ENCODE results near the gene BRMS1. TPM values are rescaled to one million over a fixed set of nuclear protein-coding genes. Genes with fewer than 3 reads are reported as not detected.

The BRMS1 gene
- total RNA-seq, 1 donor from 2014 or later, result 44.9 TPM

- intact Hi-C loops (cut with micrococcal nuclease), result no loop called here
Observed at GRCh38 chr11:66338276-66339161, 6.4 kb downstream of the BRMS1 start.

GRCh38 chr11:66337103-66337899 lies 7.6 kb downstream of the BRMS1 start:
- intact Hi-C loops (cut with micrococcal nuclease), result no loop called here

DNA sequence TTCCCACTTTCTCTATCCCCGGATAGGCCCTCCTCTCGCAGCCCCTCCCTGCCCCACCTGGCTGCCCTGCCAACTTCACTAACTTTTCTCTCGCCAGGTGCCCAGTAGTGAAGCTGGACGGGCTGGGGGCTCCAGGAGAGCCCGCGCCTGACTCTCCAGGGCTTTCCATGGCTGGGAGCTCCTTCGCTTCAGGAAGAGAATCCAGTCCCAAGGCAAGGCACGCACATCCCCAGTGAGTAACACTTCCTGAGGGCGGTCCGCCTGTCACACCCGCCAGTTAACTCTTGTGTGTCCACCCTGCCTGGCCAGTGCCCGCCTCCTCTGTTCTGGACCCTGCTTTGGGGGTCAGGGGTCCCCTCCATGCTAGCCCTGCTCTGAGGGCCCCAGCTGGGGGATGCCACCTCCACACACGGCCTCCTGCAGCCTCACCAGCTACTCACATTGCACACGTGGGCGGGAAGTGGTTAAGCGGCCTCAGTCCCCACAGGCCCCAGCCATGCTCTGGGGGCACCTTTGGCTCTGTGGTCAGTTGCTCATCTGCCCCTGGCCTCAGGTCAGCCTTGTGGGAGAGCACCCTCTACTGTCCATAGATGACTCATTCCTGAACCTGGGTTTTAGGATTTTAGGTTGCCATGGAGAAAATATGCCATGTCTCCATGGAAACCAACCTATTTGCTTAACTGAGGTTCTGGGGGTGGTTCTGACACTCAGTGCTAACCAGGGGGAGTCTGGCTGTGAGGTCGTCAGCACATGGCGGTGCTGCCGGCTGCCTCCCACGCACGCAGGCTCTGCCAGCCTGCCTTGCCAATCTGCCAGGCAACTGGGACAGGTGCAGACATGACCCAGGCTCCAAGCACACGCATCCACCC lies 8.4 kb downstream of the BRMS1 start, which contains the start of gene RIN1:
TSS of gene RIN1 (minus strand) at position 201 of the 869 bp plus-strand sequence. CDS start at position 169, 32 bp downstream.
- intact Hi-C loops (cut with micrococcal nuclease), result no loop called here

DNA sequence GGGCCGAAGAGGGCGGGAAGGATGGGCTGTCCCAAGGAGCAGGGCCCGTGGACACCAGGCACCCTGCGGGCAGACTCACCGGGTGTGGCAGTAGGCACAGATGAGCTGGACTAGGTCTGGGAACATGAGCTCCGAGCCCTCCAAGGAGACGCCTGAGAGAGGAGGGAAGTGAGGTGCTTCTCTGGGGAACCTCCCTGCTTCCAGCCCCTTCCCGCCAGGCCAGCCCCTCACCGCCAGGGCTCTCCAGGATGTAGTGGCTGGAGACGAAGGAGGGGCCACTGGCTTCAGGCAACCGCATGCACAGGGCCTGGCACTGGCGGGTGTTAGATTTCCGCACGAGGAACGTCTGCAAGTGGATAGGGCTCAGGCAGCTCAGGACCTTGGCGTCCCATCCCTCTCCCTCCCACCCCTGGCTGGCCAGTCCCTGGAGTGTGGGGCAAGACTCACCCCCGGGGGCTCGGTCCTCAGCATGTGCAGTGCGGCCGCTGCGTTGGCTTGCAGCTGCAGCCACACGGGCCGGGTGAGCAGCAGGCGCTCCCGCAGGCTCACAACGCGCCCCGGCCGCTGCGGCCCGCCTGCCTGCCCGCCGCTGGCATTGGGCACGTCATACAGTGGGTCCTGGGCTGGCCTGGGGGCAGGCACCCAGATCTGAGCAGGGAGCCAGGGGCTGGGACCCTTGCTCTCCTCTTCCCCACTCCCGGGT lies 9.2 kb downstream of the BRMS1 start:
- intact Hi-C loops (cut with micrococcal nuclease), result no loop called here

GRCh38 chr11:66334605-66335442 lies 10.1 kb downstream of the BRMS1 start:
- intact Hi-C loops (cut with micrococcal nuclease), result no loop called here

GRCh38 chr11:66333896-66334604 lies 10.9 kb downstream of the BRMS1 start:
- intact Hi-C loops (cut with micrococcal nuclease), result no loop called here

DNA sequence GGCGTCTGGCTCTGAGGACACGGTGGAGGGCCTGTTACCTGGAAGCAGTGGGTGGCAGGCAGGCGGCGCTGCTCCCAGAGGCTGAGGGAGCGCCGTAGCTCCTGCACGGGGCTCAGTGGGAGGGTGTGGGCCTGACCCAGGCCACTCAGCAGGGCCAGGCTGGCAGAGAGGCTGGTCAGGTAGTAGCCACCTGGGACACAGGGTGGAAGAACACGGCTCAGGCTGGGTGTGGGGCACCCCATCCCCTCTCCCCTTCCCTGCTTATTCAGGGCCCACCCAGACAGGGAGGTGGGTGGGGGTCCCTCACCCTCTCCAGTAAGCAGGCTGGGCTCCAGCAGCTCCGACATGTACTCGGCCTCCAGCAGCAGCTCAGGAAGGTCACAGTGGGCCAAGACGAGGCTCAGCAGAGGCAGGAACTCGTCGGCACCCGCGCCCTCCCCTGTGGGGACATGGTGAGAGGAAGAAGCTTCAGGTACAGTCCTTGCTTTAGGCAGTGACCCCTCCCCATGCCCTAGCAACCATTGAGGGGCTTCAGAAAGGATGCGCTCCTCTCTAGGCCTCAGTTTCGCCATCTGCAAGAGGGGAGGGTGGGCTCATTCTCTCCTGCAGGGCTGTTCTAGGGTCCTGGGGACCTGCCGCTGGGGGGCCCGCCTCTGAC lies 11.6 kb downstream of the BRMS1 start:
- intact Hi-C loops (cut with micrococcal nuclease), result no loop called here

GRCh38 chr11:66332371-66333219 lies 12.3 kb downstream of the BRMS1 start:
- intact Hi-C loops (cut with micrococcal nuclease), result no loop called here

GRCh38 chr11:66331542-66332370 lies 13.1 kb downstream of the BRMS1 start:
- intact Hi-C loops (cut with micrococcal nuclease), result no loop called here

DNA sequence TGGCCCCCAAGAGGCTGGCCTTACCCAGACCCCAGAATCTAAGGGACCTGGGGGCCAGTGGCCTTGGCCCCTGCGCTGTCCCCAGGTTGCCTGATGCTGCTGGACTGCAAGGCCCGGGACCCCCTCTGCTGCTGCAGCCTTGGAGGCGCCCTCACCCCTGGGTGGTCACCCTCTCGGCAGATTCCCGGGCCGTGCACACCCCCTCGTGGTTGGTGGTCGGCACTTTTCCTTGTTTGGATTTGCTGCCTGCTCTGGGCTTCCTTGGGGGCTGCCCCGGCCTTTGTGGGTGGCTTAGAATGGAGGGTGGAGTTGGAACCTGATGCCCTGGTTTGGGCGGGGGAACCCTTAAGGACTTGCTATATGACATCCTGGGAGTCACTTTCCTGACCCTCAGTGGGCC lies 14.0 kb downstream of the BRMS1 start:
- intact Hi-C loops (cut with micrococcal nuclease), result no loop called here

DNA sequence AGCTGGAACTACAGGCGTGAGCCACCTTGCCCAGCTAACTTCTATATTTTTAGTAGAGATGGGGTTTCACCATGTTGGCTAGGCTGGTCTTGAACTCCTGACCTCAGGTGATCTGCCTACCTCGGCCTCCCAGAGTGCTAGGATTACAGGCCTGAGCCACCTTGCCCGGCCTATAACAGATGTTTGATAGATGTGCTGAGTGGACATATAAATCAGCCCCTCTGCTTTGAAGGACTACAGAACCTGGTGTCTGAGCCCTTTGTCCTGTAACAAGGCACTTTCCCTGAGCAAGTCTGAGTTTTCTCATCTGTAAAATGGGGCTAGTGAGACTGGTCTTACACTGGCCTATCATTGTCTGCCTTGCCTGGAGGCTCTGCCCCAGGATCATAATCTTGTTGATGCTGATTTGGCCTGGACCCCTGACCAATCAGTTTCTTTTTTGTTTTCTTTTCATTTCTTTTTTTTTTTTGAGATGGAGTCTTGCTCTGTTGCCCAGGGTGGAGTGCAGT lies 15.7 kb downstream of the BRMS1 start:
- intact Hi-C loops (cut with micrococcal nuclease), result no loop called here

DNA sequence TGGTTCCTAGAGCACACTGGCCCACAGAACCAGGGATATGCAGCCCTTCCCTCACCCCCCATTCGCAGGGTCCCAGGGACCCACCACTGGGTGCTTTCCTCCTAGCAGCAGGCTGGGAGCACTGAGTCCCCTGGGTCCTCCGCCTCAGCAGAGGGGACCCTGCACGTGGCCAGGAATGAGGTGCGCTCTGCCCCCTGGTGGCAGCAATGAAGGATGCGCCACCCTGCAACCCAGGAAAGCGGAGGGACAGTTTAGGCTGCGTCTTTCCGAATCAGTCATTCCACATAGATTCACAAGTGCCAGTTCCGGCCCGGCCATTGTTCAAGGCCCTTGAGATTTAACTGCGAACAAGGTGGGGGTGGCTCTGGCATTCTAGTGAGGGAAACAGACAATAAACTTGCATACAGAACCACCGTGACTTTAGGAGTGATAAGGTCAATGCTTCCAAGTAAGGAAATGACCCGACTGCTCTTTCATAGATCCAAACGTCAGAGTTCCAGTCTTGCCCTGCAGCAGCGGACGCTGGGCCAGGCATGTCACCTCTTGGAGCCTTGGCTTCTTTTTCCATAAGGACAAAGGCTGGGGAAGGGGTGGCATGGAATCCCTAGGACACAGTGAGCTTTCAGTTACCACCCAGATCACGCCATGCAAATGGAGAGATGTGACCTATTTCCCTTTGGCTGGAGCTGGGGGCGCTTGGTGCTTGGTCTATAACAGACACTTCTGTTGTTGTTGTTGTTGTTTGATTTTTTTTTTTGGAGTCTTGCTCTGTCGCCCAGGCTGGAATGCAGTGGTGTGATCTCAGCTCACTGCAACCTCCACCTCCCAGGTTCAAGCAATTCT lies 16.4 kb downstream of the BRMS1 start:
- intact Hi-C loops (cut with micrococcal nuclease), result loop anchor here (1.0 kb wide), 1 partner anchor 16 kb away; no protein-coding TSS in a partner anchor

DNA sequence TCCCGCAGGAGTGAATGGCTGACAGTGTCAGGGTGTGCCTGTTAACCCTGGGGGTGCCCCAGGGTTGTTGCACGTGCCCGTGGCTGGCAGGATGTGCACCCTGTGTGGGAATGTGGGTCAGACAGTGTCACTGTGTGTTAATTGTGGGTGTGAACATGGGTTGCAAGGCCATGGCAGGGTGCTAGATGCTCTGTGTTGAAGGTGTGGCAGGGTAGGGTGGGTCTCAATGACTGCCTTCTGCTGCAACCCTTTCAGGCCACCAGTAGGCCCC lies 16.9 kb downstream of the BRMS1 start:
- intact Hi-C loops (cut with micrococcal nuclease), result loop anchor here (1.0 kb wide), 1 partner anchor 16 kb away; no protein-coding TSS in a partner anchor

GRCh38 chr11:66327171-66328030 lies 17.5 kb downstream of the BRMS1 start:
- intact Hi-C loops (cut with micrococcal nuclease), result loop anchor here (1.0 kb wide), 1 partner anchor 15 kb away; no protein-coding TSS in a partner anchor
